Urothelium cell line (cell line): ENCODE measurements around the gene CASP12.
"Not testable (repeated sequence)": the region's sequence is repeated elsewhere in the genome, so short reads cannot be mapped to it uniquely, and the experiment has no call there.

ENCODE experiments used
- DNase-seq: peaks from one replicate; pipeline ENCODE4 v3.0.0; 2011; ENCODE audit warnings: low spot score, mixed read lengths
- FAIRE-seq: peaks from 2 replicates; lab custom pipeline; 2011; peaks lifted over from hg19 to GRCh38; lab: Jason Lieb, UNC

Gene CASP12

DNA sequence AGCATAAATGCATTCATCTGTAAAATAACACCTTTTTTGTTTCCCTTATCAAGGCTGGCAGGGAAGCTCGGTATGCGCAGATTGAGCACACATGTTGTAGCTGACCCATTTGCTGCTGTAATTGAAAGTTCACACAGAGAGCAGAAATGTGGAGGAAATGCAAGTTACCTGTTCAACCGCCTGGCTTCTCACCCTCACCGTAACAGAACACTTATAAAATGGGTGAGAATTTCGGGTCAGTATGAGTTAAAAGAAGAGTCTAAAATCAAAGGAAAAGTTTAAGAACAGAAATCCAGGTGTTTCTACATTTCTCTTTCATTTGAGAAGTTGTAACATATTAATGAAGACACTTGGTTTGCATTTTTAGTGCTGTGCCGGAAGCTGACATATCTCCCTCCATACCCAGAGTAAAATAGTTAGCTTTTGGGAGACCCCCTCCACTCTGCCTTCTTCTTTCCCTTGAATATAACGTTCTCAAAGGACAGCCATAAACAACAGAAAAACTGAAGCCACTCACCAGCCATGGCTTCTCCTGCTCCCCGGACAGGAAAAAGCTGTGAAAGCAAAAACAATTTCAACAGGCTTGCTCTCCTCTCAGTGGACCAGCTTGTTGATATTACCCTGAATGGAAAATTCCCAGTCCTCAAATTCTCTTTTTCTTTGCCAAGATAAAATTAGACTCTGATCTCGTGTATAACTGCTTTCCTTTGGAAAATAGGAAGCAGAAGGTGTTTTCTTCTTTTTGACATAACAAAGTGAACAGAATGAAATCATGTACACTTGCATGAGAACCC, at the start of gene CASP12:
TSS of gene CASP12 (minus strand) at position 570 of the 794 bp plus-strand sequence.
- DNase-seq (no peak), FAIRE-seq (no peak)

DNA sequence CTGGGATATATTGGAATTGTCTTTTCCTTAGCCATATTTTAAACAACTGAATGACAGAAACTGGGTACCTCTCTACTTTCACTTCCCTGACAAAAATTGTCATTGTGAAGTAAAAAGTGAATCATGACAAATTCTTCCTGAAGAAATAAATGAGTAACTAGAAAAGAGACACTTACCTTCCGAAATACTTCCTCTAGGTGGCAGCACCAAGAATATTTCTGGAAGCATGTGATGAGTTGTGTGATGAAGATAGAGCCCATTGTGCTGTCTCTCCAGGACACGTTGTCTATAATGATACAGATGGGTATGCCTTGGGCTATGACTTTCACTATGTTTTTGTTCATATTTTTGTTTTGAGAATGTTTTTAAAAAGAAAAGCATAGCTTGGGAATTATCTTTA, 48.6 kb upstream of the CASP12 start:
- DNase-seq (peak; percentile 29), FAIRE-seq (no peak)

DNA sequence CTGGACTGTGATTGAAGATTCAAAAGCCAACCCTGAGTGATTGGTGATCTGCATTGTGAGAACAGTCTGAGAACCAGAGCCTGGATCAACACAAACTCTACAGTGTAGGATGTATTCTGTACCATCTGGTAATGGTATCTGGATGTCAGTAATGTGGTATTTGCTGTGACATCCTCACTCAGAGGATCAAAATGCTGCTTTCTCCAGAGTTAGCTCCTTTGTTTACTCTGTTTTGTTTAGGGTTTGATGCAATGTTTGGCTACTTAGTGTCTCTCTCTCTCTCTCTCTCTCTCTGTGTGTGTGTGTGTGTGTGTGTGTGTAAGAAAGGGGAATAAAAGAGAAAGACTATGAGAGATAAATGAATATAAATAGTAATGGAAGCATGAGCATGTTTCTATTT, 45.8 kb upstream of the CASP12 start:
- no peak for DNase-seq

DNA sequence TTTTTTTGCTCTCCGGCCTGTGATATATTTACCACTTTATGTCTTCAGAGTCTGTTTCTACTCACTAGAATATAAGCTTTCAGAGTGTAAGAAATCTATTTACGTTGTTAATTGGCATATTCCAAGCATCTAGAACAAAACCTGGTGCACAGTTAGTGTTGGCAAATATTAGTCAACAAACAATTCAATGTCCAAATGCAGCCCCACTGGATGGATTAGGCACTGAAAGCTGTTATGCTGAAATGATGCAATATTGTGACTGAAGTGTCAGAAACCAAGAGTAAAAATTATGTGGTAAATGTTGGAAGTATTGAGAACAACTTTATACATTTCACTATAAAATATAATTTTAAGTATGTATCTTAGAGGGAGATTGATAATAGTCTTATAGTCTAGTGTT, 45.3 kb upstream of the CASP12 start:
- DNase-seq (no peak), FAIRE-seq (no peak)

More for the DNA sequence above, 45.8 kb upstream of the CASP12 start:
- FAIRE-seq: no peak

DNA sequence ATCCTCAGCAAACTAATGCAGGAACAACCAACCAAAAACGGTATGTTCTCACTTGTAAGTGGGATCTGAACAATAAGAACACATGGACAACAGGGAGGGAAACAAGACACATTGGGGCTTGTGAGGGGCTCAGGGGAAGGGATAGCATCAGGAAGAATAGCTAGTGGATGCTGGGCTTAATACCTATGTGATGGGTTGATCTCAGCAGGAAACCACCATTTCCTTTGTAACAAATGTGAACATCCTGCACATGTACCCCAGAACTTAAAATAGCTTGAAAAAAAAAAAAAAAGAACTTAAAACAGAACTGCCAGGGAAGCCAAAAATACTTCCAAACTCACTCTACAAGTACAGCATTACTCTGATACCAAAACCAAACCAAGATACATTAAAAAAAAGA, 36.3 kb upstream of the CASP12 start:
- no peak for FAIRE-seq

DNA sequence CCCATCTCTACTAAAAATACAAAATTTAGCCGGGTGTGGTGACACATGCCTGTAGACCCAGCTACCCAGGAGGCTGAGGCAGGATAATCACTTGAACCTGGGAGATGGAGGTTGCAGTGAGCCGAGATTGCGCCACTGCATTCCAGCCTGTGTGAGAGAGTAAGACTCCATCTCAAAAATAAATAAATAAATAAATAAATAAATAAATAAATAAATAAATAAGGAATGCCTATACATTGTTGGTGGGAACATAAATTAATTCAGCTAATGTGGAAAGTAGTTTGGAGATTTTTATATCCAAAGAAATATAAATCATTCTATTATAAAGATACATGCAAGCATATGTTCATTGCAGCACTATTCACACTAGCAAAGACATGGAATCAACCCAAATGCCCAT, 35.8 kb upstream of the CASP12 start:
- DNase-seq, FAIRE-seq: not testable (repeated sequence)

More for the DNA sequence above, 36.3 kb upstream of the CASP12 start:
- no peak for DNase-seq

DNA sequence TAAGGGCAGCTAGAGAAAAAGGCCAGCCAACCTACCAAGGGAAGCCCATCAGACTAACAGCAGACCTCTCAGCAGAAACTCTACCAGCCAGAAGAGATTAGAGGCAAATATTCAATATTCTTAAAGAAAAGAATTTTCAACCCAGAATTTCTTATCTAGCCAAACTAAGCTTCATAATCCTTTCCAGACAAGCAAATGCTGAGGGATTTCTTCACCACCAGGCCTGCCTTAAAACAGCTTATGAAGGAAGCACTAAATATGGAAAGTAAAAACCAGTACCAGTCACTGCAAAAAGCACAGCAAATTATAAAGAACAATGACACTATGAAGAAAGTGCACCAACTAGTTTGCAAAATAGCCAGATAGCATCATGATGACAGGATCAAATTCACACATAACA, 30.6 kb upstream of the CASP12 start:
- FAIRE-seq (no peak), DNase-seq (no peak)

DNA sequence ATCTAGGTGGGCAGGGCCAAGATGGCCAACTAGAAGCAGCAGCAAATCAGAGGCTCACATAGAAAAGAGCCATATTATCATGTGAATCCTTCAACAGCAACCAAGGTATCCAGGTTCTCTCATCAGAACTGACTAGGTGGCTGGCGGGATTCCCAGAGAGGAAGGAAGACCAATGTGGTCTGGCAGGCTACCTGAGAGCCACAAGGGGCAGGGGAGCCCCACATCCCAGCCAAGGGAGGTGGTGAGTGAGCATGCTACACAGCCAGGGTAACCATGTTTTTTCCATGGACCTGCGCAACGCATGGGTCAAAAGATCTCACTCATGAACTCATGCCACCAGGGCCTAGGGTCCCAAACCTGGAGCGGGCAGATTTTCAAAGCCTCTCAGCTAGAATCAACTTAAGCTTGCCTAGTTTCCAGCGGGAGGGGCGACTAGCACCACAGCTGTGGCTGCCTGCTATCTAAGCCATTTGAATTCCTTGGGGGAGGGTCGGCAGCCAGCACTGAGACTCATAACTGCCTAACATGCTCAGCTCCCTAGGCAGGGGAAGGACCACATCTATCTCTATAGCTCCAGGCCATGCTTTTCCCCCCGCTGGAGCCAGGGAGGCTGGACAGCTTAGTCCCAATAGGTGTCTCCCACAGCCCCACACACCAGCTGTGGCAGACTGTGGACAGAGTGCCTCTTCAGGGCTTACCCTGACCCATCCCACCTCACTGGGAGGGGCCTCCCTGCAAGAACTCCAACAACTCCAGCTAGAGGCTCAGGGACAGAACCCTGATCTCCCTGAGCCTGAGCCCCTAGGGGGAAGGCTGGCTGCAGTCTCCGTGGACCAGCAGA, 28.7 kb upstream of the CASP12 start:
- FAIRE-seq (no peak), DNase-seq (no peak)

DNA sequence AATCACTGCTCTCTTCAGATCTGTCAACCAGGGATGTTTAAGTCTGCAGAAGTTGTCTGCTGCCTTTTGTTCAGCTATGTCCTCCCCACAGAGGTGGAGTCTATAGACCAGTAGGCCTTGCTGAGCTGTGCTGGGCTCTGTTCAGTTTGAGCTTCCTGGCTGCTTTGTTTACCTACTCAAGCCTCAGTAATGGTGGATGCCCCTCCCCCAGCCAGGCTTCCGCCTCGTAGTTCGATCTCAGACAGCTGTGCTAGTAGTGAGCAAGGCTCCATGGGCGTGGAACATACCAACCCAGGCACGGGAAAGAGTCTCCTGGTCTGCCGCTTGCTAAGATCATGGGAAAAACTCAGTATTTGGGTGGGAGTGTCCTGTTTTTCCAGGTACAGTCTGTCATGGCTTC, 27.6 kb upstream of the CASP12 start:
- FAIRE-seq (no peak), DNase-seq (no peak)

DNA sequence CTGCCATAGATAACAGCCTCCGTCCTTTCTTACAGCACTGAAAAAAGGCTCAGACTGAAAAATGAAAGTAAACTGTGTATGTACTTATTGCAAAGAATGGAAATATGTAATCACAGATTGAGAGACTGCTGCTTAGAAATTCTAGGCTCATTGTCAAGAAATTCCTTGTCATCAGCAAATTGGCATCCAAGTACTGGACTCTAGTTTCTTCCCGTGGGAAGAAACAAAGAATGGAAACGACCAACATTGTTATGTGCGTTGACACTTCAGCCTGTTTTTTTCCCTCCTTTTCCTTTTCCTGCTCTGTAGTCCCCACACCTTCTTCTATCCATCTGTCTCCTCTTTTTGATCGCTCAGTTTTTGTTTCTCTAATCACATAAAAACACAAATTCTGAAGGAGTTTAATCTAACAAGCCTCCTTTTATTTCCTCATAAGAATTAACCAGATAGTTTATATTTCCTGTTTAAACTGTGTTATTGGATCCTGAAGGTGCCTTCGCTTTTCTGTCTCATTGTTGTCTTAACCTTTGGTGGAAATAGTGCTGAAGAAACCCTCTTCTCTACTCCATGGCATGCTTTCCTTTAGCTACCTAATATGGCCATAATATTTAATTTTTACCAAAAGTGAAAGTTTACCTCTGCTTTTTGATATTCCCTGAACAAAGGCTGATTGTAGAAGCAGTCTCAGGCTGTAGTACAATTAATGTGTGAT, 20.0 kb upstream of the CASP12 start:
- peak; percentile 6 for DNase-seq
- no peak for FAIRE-seq

DNA sequence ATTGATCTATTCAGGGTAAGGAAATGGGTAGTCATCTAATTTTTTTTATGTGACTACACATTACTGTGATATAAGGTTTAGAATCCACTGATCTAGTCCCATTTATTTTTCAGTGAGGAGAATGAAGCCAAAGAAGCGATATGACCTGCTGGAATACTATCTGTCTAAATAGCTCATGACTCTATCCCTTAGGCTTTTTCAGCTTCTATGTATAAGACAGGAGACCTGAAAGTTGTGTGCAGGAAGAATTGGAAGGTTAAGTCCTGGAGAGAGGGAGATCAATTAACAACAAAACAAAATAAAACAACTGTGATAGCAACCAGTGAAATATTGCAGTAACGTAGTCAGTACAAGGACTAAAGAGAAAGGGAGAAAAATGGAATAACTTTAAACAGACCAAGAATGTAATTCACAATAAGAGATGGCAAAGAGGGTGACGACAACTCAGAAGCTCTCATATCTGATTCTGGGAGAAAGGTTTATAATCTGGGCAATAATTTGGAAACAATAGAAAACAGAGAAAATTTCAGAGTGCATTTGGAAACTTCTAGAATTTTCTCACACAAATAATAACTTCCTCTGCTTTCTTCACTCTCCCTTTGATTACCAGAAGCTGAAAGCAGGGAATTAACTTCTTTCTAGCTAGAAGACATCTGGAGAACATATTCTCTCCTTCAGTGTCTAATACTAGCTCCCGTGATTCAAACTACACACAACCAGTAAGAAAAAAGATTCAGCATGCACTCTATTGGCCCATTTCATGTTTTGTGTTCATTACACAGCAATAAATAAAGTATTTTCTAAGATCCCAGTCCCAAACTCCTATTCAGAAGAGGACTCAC, 19.2 kb upstream of the CASP12 start:
- FAIRE-seq (no peak), DNase-seq (no peak)

DNA sequence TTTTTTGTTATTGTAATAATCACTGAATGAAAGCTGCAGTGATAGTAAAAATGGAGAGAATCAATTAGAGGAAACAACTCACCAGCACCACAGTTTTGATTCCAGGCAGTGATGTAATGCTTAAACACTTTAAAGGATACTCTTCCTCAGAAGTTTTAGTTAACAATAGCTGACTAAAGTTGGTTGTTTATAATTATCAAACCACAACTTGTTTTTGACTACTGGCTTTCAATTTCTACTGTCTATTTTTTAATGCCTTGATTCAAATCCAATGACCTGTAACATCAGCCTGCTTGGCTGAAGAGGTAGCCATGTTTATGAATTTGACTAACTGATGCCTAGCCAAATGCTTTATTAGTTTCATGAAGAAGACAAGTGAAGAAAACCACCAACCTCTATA, 18.2 kb upstream of the CASP12 start:
- no peak for DNase-seq
- FAIRE-seq: no peak

DNA sequence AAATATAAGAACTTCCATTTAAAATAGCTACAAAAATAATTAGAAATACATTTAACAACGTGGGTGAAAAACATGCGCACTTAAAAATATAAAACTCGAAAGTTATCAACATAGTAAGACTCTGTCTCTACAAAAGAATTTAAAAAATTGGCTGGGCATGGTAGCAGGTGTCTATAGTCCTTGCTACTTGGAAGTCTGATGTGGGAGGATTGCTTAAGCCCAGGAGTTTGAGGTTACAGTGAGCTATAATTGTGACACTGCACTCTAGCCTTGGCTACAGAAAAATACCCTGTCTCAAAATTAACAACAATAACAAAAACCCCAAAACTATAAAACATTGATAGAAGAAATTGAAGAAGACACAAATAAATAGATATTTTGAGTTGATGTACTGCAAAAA, 13.8 kb upstream of the CASP12 start:
- DNase-seq (no peak), FAIRE-seq (no peak)

DNA sequence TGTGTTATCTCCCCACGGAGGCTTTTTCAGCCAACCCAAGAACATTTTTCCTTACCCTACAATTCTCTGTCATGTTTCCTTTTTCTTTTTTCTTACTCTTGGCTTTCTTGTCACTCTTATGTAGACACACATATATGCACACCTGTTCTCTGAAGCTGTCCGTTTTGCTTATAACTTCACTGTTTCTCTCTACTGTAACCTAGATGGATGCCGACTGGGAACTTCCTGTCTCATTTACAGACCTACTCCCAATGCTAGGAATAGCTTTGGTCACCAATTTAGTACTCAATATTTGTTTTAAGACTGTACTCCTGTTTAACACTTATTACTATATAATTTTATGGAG, 9.9 kb upstream of the CASP12 start:
- no peak for FAIRE-seq
- DNase-seq: no peak

DNA sequence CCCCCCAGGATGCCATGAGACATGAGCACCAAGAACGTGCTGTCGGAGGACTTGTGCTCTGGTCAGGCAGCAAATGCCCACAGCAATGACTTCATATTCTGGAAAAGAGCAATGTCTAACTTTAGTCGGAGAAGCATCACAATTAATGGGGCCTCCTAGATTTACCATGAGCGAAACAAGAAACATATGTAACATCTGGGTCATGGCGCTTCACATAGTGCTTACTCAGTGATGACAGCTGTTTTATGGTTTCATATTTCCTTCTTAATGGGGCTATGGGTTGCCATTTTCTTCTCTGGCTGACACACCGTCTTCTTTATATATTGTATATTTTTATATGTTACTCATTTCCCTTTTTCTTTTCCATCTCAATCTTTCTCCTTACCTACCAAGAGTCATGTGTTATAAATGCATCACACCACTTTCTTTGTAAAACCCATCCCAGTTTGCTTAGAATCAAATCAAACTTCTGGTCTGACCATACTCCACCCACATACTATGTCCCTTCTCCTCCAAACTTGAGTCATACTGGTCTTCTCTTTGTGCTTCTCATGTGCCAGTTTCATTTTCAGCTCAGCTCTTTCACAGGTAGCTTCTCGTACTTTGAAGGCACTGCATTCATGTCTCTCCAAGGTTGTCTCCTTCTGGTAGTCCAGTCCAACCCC, 9.4 kb upstream of the CASP12 start:
- DNase-seq (no peak), FAIRE-seq (no peak)

DNA sequence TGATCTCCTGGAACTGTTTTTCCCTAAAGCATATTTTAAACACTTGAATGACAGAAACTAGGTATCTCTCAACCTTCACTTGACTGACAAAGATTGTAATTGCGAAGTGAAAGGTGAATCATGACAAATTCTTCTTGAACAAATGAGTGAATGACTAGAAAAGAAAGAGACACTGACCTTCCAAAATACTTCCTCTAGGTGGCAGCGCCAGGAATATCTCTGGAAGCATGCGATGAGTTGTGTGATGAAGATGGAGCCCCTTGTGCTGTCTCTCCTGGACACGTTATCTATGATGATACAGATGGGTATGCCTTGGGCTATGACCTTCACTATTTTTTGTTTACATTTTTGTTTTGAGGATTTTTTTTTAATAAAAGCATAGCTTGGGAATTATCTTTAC, 7.0 kb upstream of the CASP12 start:
- FAIRE-seq (no peak), DNase-seq (no peak)

DNA sequence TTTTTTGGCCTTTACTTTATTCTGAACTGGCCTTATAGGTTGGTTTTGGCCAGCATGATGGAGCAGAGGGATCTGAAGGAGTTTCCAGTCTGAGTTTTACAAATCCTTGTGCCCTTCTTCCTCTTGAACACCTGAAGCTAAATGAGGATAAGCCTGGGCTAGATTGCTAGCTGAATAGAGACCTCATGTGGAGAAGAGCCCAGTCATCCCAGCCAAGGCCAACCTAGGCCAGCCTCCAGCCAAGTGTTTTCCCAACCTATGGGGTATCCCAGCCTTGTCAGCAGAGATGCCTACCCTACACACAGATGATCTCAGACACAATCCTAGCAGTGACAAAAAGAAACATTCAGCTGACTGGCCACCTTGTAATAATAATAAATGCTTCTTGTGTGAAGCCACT, 966 bp upstream of the CASP12 start:
- FAIRE-seq (no peak), DNase-seq (no peak)

DNA sequence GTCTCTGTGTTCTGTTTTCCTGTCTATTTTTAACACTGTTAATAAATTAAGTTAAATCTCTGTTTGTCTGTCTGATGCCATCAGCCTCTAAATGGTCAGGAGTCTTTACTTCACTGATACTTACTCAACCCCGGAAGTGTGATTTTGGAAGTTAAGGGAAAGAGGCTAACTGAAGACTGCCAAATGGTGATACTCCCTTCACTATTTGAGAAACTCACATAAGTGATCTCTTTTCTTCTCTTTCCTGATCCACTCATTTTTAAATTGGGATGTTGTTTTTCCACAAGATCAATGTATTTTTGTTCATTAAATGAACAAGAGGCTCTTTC, 389 bp upstream of the CASP12 start:
- FAIRE-seq: no peak

DNA sequence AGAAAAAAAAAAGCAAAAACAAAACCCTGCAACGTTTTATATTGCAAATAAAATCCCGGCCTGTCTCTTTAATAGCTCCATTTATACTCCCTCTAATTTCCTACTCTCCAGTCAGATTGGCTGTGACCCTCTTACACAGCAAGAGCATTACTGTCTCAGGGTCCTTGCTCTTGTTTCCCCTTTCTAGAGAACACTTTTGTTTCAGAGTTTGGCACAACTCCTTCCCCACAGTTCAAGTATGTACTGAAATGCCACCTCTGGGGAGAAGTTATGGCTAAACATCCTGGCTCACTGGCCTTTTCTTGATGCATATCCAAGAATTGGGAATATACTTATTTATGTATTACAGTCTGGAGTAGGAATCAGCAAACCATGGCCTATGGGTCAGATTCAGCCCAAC, 2.6 kb downstream of the CASP12 start:
- no peak for DNase-seq
- FAIRE-seq: no peak

More for the DNA sequence above, 389 bp upstream of the CASP12 start:
- no peak for DNase-seq

DNA sequence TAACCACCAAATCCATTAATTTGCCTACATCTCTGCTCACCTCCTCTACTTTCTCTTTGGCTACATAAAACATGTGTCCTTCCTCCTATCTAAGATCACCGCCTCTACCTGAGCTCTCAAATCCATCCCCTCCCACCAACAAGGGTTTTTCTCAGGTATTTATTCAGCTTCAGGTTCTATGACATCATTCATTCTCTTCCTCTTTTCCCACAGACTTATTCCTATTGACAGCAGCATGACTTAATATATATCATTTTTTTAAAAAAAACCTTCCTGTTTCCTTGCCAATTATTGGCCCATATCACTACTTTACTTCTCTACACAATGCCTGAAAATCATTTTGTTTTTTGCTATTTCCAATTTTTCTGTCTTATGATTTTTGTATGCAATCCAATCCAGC, 4.4 kb downstream of the CASP12 start:
- no peak for DNase-seq
- FAIRE-seq: no peak
